HG03039 (cell line): ENCODE results near the gene LIMS2.

Source experiments
- ATAC-seq: cut with Tn5 transposase; IDR thresholded peaks from one replicate; pipeline ENCODE4 v1.9.1; 2021; ENCODE audit warnings: mild to moderate bottlenecking, moderate library complexity; ENCODE audit not compliant: unreplicated experiment

LIMS2 gene, protein sequence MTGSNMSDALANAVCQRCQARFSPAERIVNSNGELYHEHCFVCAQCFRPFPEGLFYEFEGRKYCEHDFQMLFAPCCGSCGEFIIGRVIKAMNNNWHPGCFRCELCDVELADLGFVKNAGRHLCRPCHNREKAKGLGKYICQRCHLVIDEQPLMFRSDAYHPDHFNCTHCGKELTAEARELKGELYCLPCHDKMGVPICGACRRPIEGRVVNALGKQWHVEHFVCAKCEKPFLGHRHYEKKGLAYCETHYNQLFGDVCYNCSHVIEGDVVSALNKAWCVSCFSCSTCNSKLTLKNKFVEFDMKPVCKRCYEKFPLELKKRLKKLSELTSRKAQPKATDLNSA

GRCh38 chr2:127675331-127676261, at the start of gene LIMS2:
Gene LIMS2, minus strand, starts transcription at chr2:127675530. Its CDS starts 506 bp downstream, at chr2:127675024.
- no peak for ATAC-seq

DNA sequence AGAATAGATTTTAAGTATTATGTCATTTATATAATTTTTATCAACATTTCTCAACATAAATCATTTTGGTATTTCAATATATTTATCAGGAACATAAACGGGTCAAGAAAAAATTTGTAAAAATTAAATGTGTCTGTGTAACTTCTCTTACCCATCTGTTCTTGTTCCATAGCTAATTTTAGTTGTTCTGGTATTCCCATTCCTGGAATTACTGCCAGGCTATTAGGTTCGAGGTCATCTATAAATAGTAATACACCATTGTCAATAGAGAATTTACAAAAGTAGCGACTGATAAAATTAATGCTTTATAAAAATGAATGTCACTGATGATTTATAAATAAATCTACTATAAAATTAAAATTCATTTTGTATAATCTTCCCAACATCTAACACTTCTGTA, 47.5 kb upstream of the LIMS2 start:
- ATAC-seq: no peak

GRCh38 chr2:127721978-127722355, 46.6 kb upstream of the LIMS2 start:
- ATAC-seq: no peak

GRCh38 chr2:127721311-127721977, 46.1 kb upstream of the LIMS2 start:
- no peak for ATAC-seq

- no peak for ATAC-seq
Observed at GRCh38 chr2:127719301-127720218, 44.2 kb upstream of the LIMS2 start.

GRCh38 chr2:127718271-127718670, 42.9 kb upstream of the LIMS2 start:
- no peak for ATAC-seq

- ATAC-seq: no peak
Observed at GRCh38 chr2:127715778-127716449, 40.6 kb upstream of the LIMS2 start.

GRCh38 chr2:127713562-127713961, 38.2 kb upstream of the LIMS2 start:
- no peak for ATAC-seq

GRCh38 chr2:127712999-127713398, 37.7 kb upstream of the LIMS2 start:
- no peak for ATAC-seq

- ATAC-seq: no peak
Observed at GRCh38 chr2:127709336-127709735, 34.0 kb upstream of the LIMS2 start.

DNA sequence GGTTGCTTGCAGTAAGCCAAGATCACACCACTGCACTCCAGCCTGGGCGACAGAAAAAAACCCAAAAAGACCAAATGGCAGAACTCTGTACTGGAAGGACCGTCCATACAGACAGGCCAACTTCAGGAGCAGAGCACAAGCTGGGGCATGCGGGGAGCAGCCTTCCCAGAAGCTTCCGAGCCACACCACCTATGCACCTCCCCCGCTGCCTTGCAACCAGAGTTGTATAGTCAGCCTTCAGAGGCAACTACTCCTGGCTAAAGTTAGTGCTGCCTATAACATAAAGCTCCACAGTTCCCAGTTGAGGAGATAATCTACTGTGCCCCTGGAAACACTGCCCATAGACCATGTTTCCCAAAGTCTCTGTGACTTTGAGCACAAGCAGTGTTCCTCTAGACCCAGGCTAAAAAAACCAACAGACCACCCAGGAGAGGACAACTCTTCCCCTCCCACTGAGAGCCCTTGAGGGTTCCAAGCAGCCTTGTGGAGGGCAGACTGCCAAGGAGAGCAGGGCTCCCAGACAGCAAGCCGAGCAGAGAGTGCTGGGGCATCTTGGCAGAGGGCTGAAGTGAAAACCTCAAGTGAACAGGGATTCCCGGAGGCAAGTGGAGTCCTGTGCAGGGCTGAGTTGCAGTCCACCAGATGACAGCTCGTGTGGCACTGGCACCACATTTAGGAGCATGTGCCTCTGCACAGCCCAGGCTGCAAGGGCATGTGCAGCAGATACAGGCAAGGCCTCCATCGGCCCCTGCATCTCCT, 32.7 kb upstream of the LIMS2 start:
- ATAC-seq: no peak

DNA sequence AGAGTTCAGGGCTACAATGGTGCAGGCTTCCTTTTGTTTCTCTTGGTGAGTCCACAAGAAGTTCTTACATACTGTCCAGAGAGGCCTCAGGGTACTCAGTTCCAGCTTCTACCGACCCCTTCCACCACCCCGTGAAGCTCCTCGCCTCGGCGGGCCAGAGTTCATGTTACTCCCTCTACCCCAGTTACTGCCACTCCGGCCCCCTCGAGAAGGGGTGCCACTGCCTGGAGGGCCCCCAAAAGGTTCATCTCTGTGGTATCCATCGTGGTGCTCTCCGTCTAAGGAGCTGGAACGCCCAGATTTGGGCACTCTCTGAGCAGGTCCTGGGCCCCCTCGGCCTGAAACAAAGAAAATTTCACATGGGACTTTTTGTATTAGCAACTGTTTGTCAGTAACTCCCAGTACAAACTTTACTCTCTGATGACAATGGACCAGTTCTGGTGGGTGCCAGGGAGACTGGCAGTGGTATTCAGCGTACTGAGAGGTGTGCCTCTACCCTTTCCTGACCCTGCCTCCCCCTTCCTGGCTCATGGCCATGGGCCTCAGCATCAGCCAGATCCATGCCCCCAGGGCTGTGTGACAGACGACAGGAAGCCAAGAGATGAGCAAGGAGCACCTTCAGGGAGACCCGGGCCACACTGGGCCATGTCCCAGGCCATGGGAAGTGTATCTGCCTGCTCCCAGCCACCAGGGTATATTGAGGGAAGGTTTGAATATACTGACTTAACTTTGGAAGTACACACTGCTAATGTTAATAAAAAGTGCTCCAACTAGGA, 31.1 kb upstream of the LIMS2 start:
- no peak for ATAC-seq

DNA sequence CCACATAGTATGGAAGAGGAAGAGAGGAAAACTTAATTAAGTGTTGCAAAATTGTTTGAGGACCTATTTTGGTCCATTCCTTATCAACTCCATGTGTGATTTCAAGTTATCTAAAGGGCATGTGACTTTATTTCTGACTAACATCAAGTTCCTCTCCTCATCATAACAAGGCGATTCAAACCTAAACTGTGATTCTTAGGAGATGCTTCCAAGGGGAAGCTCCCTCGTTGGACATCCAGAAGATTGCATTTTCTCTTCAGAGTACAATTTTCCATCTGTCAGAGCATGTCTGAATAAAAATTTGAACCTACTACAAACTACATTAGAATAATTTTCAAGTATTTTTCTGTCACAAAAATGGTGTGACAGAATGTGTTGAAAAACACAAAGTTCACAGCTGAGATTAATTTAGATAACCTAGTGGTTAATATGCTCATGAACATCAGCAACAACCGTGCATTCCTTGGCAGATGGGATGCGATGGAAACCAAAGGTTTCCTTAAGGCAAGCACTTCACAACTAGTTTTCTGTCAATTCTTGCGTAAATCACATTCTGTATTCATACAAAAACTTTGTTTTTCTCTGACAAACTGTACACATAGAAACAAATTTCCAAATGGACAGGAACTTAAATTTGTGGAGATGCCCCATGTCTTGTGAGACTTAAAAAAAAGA, 30.2 kb upstream of the LIMS2 start:
- ATAC-seq: no peak

DNA sequence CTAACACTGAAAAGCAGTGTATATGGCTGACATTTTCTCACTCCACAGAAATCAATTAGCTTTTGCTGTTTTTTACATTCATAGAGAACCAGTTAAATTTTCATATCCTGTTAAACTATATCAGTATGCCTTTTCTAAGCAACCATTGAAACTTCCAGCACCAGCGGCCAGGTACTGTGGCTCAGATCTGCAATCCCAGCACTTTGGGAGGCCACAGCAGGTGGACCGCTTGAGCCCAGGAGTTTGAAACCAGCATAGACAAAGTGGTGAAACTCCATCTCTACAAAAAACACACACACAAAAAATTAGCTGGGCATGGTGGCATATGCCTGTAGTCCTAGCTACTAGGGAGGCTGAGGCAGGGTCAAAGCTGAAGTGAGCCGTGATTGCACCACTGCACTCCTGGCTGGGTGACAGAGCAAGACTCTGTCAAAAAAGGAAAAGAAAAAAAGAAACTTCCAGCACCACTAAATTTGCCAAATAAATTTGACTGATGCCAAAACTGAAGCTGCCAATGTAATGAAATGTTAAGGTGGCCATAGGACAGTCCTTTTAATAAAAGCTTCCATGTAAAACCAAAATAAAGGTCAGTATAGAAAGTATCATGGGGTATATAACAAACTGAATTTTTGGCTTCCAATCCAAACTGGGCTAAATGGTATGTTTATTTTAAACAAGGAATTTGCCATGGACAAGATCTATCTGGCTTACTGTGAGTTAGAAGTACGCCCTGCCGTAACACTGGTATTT, 29.5 kb upstream of the LIMS2 start:
- ATAC-seq: no peak

DNA sequence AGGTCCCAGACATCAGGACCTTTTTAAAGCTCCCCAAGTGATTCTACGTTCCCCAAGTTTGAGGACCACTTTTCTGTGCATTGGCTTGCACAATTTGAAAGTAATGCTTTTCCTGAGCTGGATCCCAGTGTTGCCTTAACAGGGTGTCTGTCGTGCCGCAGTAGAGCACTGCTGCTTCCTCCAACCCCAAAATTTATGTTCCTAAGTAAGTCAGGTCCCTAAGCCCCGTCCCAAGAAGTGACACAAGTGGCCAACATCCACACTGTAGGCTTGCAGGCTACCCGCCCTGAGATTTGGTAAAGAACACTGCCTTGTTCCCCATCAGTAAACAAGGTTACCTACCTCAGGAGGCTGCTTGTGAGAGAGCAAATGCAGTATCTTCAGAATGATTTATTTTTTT, 28.0 kb upstream of the LIMS2 start:
- ATAC-seq: no peak

DNA sequence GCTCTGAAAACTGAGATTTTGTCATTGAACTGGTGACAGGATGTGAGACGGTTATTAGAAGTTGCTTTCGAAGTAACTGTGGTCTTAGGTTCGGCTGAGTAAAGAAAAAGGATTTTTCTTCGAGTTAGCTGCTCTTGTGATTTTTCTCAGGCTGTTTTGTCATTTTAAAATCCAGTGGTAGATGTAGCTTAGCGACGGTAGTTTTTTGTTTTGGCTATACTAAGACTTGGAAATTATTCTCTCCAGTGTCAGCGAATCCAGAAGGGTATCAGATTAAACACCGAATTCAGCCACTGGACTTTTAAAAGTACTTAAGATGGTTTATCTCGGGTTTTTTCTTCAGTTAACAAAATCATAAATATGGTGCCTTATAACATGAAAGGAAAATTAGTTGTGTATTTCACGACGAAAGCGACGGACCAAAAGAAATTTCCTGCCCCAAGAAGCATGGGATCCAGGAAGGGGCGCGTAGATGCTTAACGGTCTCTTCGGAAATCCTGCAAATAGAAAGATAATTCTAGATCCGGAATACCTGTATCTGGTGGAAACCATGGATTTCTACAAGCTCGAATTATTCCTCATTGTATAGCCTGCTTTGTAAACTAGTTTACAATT, 27.2 kb upstream of the LIMS2 start:
- no peak for ATAC-seq
